MM.1S (cell line): Measurements from ENCODE around the gene METTL22.

Experiments used
- EZH2 ChIP-seq: fragments of 300-600 bp; sonication (generic); optimal IDR thresholded peaks from 2 replicates; pipeline ENCODE3; 2017; ENCODE audit warnings: low read depth, mild to moderate bottlenecking, antibody characterized with exemption, low read length, mixed read lengths
- EZH2phosphoT487 ChIP-seq: fragments of 300-600 bp; sonication (generic); IDR thresholded peaks from 2 replicates; pipeline ENCODE4 v1.6.1; 2018; ENCODE audit warnings: antibody characterized with exemption, low read length
- TF ChIP-seq, protein P1 (sequence below): fragments of 300-600 bp; sonication (generic); IDR thresholded peaks from 2 replicates; pipeline ENCODE4 v1.5.1; 2016; ENCODE audit warnings: antibody characterized with exemption, low read length, mixed read lengths

- TF ChIP-seq, protein P1, sequence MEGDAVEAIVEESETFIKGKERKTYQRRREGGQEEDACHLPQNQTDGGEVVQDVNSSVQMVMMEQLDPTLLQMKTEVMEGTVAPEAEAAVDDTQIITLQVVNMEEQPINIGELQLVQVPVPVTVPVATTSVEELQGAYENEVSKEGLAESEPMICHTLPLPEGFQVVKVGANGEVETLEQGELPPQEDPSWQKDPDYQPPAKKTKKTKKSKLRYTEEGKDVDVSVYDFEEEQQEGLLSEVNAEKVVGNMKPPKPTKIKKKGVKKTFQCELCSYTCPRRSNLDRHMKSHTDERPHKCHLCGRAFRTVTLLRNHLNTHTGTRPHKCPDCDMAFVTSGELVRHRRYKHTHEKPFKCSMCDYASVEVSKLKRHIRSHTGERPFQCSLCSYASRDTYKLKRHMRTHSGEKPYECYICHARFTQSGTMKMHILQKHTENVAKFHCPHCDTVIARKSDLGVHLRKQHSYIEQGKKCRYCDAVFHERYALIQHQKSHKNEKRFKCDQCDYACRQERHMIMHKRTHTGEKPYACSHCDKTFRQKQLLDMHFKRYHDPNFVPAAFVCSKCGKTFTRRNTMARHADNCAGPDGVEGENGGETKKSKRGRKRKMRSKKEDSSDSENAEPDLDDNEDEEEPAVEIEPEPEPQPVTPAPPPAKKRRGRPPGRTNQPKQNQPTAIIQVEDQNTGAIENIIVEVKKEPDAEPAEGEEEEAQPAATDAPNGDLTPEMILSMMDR = no peak
- TF ChIP-seq EZH2phosphoT487 (no peak), EZH2 (no peak)
These were observed 15.9 kb upstream of the METTL22 start for GRCh38 chr16:8605554-8605953.
